Omental fat pad (tissue), 4 donors: ENCODE measurements around the gene KCNC1. TPM values are rescaled to one million over a fixed set of nuclear protein-coding genes. Genes with fewer than 3 reads are reported as not detected.

Experiments
- ATAC-seq: fragments of 150-250 bp; one replicate; pipeline ENCODE4 v1.9.1; 2016; ENCODE audit warnings: mild to moderate bottlenecking, moderate library complexity; ENCODE audit not compliant: low FRiP score
- DNase-seq: peaks from one replicate; pipeline ENCODE4 v3.0.0-alpha.2; 2019; ENCODE audit warnings: low spot score
- CTCF ChIP-seq, 3 donors: fragments of 450-650 bp; IDR thresholded peaks; one replicate each; pipeline ENCODE4 v1.5.1; 2016 to 2017; ENCODE audit warnings: antibody characterized with exemption in 3 of 3, mild to moderate bottlenecking in 3 of 3, moderate library complexity in 2 of 3
- total RNA-seq, 4 donors: library from RNA; depleted of rRNA; stranded (reverse); fragments of >200 nt; gene quantifications; one replicate each; pipeline ENCODE4 v1.1.0, GENCODE V29; 2016

Gene KCNC1
- total RNA-seq, 4 donors from 2014 or later = not detected

GRCh38 chr11:17743808-17744119 is 9.2 kb downstream of the KCNC1 start:
- no peak for TF ChIP-seq CTCF (IDR thresholded peaks at IDR 0.05)
- ATAC-seq (no peak), DNase-seq (no peak)

GRCh38 chr11:17744151-17744940 is 9.8 kb downstream of the KCNC1 start:
- no peak for TF ChIP-seq CTCF (IDR thresholded peaks at IDR 0.05)
- DNase-seq (no peak), ATAC-seq (no peak)

GRCh38 chr11:17745023-17745772 is 10.6 kb downstream of the KCNC1 start:
- TF ChIP-seq CTCF (IDR thresholded peaks at IDR 0.05) = no peak
- DNase-seq = no peak
- no peak for ATAC-seq

GRCh38 chr11:17746096-17746495 is 11.5 kb downstream of the KCNC1 start:
- DNase-seq = no peak
- ATAC-seq = no peak
- no peak for TF ChIP-seq CTCF (IDR thresholded peaks at IDR 0.05)

GRCh38 chr11:17747131-17747955 is 12.8 kb downstream of the KCNC1 start:
- TF ChIP-seq CTCF (IDR thresholded peaks at IDR 0.05) = no peak
- DNase-seq = peak; percentile 14
- no peak for ATAC-seq

- TF ChIP-seq CTCF (IDR thresholded peaks at IDR 0.05) = no peak
- ATAC-seq (no peak), DNase-seq (no peak)
These were observed 13.5 kb downstream of the KCNC1 start for GRCh38 chr11:17748044-17748443.
